ENCODE results near the gene ABLIM1.

Gene ABLIM1

GRCh38 chr10:114680543-114681117 is 22.6 kb upstream of the ABLIM1 start:
- peak; percentile 34 for DNase-seq (ENCODE audit: low spot score)

- no peak for DNase-seq (ENCODE audit: low spot score)
Observed at GRCh38 chr10:114679552-114679951, 21.5 kb upstream of the ABLIM1 start.

- DNase-seq (ENCODE audit: low spot score), result no peak
Observed at GRCh38 chr10:114678820-114679219, 20.7 kb upstream of the ABLIM1 start.

GRCh38 chr10:114678336-114678735 is 20.3 kb upstream of the ABLIM1 start:
- DNase-seq (ENCODE audit: low spot score), result no peak

GRCh38 chr10:114674346-114674745 is 16.3 kb upstream of the ABLIM1 start:
- DNase-seq (ENCODE audit: low spot score), result no peak

GRCh38 chr10:114669648-114670047 is 11.6 kb upstream of the ABLIM1 start:
- DNase-seq (ENCODE audit: low spot score), result no peak

GRCh38 chr10:114668375-114669080 is 10.5 kb upstream of the ABLIM1 start:
- no peak for DNase-seq (ENCODE audit: low spot score)

GRCh38 chr10:114665873-114666272 is 7.8 kb upstream of the ABLIM1 start:
- no peak for DNase-seq (ENCODE audit: low spot score)

- no peak for DNase-seq (ENCODE audit: low spot score)
Observed at GRCh38 chr10:114665406-114665805, 7.3 kb upstream of the ABLIM1 start.

GRCh38 chr10:114664127-114664526 is 6.1 kb upstream of the ABLIM1 start:
- DNase-seq (ENCODE audit: low spot score), result no peak

- DNase-seq (ENCODE audit: low spot score), result no peak
Observed at GRCh38 chr10:114663626-114664025, 5.6 kb upstream of the ABLIM1 start.

- no peak for DNase-seq (ENCODE audit: low spot score)
Observed at GRCh38 chr10:114662646-114663217, 4.7 kb upstream of the ABLIM1 start.

GRCh38 chr10:114661212-114661880 is 3.3 kb upstream of the ABLIM1 start:
- no peak for DNase-seq (ENCODE audit: low spot score)

GRCh38 chr10:114655671-114656070 is 2.4 kb downstream of the ABLIM1 start:
- DNase-seq (ENCODE audit: low spot score), result no peak

- DNase-seq (ENCODE audit: low spot score), result no peak
Observed at GRCh38 chr10:114654822-114655575, 3.1 kb downstream of the ABLIM1 start.

- no peak for DNase-seq (ENCODE audit: low spot score)
Observed at GRCh38 chr10:114653926-114654325, 4.1 kb downstream of the ABLIM1 start.

- no peak for DNase-seq (ENCODE audit: low spot score)
Observed at GRCh38 chr10:114652402-114653368, 5.4 kb downstream of the ABLIM1 start.

GRCh38 chr10:114650831-114651230 is 7.2 kb downstream of the ABLIM1 start:
- DNase-seq (ENCODE audit: low spot score), result no peak

GRCh38 chr10:114650266-114650665 is 7.8 kb downstream of the ABLIM1 start:
- DNase-seq (ENCODE audit: low spot score), result no peak

- DNase-seq (ENCODE audit: low spot score), result no peak
Observed at GRCh38 chr10:114649217-114649903, 8.7 kb downstream of the ABLIM1 start.

- DNase-seq (ENCODE audit: low spot score), result peak; percentile 58
Observed at GRCh38 chr10:114648368-114648767, 9.7 kb downstream of the ABLIM1 start.
